T-helper 2 cell treated with Interferon-gamma antibody and Interleukin-4, amounts not matched to agents 100 ng/mL and 5 ng/mL, for 36 hours (primary cell): ENCODE data around the gene UBE2D2. TPM values are rescaled to one million over a fixed set of nuclear protein-coding genes. Genes with fewer than 3 reads are reported as not detected.
"Not testable (repeated sequence)": the region's sequence is repeated elsewhere in the genome, so short reads cannot be mapped to it uniquely, and the experiment has no call there.

Source experiments
- intact Hi-C: fragments of 100-400 bp; cut with micrococcal nuclease; formaldehyde crosslinking; loops from one replicate; pipeline ENCODE4 v1.15.1; 2023
- total RNA-seq: library from RNA; stranded (reverse); gene quantifications from 2 replicates; pipeline ENCODE4 v1.2.3, GENCODE V29; 2022

UBE2D2 gene
- total RNA-seq, 1 donor from 2014 or later: 228 TPM

GRCh38 chr5:139577689-139578290, 16.7 kb downstream of the UBE2D2 start:
- intact Hi-C loops: loop anchor here (1.0 to 5.0 kb wide), 3 partner anchors 12 to 55 kb away; no protein-coding TSS in a partner anchor

DNA sequence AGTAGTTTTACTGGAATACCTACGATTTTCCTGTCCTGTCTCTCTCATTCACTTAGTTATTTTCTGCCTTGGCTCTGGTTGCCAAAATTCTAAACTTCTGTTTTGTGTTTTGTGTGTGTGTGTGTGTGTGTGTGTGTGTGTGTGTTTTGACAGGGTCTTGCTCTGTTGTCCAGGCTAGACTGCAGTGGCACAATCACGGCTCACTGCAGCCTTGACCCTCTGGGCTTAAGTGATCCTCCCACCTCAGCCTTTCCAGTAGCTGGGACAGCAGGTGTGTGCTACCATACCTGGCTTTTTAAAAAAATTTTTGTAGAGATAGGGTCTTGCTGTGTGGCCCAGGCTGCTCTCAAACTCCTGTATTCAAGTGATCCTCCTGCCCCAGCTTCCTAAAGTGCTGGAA, 17.2 kb downstream of the UBE2D2 start:
- intact Hi-C loops: loop anchor here (5.0 kb wide), 2 partner anchors 34 to 54 kb away; no protein-coding TSS in a partner anchor

DNA sequence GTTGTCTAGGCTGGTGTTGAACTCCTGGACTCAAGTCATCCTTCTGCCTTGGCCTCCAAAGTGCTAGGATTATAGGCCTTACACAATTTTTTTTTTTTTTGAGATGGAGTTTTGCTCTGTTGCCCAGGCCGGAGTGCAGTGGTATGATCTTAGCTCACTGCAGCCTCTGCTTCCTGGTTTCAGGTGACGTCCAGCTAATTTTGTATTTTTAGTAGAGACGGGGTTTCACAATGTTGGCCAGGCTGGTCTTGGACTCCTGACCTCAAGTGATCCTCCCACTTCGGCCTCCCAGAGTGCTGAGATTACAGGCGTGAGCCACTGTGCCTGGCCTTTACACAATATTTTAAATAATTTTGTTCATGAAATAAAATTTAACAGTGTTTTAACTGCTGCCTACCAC, 21.0 kb downstream of the UBE2D2 start:
- intact Hi-C loops: not testable (repeated sequence)

- intact Hi-C loops: no loop called here
Measured at GRCh38 chr5:139584137-139584536, 23.0 kb downstream of the UBE2D2 start.

GRCh38 chr5:139588116-139588515, 27.0 kb downstream of the UBE2D2 start:
- intact Hi-C loops: not testable (repeated sequence)

- intact Hi-C loops: no loop called here
Measured at GRCh38 chr5:139588962-139589361, 27.8 kb downstream of the UBE2D2 start.

GRCh38 chr5:139592289-139592688, 31.1 kb downstream of the UBE2D2 start:
- intact Hi-C loops: no loop called here

GRCh38 chr5:139593076-139593475, 31.9 kb downstream of the UBE2D2 start:
- intact Hi-C loops: not testable (repeated sequence)

DNA sequence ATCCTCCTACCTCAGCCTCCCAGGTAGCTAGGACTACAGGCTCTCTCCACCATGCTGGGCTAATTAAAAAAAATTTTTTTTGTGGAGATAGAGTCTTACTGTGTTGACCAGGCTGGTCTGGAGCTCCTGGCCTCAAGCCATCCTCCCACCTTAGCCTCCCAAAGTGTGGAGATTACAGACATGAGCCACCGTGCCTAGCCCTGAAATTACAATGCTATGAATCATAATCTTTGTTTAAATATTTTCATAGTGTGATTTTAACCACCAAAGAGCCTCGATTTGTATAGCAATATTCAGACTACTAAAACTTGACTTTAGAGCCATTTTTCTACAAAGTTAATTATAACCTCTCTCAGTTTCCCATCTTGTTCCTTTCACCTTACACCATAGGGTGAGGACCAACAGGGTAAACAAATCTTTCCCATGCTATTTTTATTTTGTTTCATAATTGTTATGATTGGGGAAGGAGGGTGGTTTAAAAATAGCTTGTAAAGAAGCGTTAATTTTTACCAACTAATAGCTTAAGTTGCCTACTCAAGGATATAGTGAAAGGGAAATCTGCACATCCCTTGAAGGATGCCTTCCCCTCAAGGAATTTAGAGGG, 32.7 kb downstream of the UBE2D2 start:
- intact Hi-C loops: no loop called here

DNA sequence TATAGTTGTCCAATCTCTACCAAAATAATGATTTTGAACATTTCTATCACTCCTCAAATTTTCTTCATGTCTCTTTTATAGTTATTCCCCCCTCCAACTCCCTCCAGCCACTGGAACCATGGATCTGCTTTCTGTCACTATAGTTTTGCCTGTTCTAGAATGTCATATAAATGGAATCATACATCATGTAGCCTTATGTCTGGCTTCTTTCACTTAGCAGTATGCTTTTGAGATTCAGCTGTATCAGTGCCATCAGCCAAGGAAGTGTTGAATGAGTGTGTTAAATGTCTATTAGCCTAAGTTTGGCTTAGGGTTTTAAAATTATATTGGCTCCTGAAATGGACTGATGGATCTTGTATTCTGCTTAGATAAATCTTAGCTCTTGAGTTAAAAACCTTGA, 36.0 kb downstream of the UBE2D2 start:
- intact Hi-C loops: no loop called here

DNA sequence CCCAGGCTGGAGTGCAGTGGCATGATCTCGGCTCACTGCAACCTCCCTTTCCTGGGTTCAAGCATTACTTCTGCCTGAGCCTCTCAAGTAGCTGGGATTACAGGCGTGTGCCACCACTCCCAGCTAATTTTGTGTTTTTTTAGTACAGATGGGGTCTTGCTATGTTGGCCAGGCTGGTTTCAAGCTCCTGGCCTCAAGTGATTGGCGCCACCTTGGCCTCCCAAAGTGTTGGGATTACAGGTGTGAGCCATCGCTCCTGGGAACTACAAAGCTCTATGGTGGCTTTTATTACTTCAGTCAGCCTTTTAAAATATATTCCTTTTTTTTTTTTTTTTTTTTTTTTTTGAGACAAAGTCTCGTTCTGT, 37.4 kb downstream of the UBE2D2 start:
- intact Hi-C loops: not testable (repeated sequence)

- intact Hi-C loops: no loop called here
Measured at GRCh38 chr5:139600336-139600949, 39.3 kb downstream of the UBE2D2 start.

GRCh38 chr5:139601429-139601828, 40.3 kb downstream of the UBE2D2 start:
- intact Hi-C loops: no loop called here

GRCh38 chr5:139601948-139602347, 40.8 kb downstream of the UBE2D2 start:
- intact Hi-C loops: not testable (repeated sequence)

DNA sequence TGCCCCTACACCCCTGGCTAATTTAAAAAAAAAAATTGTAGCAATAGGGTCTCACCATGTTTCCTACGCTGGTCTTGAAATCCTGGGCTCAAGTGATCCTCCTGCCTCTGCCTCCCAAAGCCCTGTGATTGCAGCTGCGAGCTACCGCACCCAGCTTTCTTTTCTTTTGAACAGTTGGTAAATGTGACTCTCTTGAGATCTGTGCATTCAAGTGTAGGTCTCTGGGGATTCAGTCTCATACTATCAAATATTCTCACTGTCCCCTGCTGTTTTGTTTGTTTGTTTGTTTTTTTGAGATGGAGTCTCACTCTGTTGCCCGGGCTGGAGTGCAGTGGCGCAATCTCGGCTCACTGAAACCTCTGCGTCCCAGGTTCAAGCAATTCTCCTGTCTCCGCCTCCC, 44.7 kb downstream of the UBE2D2 start:
- intact Hi-C loops: no loop called here

- intact Hi-C loops: loop anchor here (5.0 kb wide), 1 partner anchor 35 kb away; no protein-coding TSS in a partner anchor
Measured at GRCh38 chr5:139611703-139612584, 50.8 kb downstream of the UBE2D2 start.

DNA sequence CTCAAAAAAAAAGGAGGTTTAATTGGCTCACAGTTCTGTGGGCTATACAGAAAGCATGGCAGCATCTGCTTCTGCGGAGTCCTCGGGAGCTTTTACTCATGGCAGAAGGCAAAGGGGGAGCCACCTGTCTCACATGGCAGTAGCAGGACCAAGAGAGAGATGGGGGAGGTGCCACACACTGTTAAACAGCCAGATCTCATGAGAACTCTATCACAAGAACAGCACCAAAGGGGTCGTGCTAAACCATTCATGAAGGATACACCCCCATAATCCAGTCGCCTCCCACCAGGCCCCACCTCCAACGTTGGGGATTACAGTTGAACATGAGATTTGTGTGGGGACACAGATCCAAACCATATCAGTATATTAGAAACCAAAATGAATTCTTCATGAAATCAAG, 58.7 kb downstream of the UBE2D2 start:
- intact Hi-C loops: no loop called here

- intact Hi-C loops: not testable (repeated sequence)
Measured at GRCh38 chr5:139625398-139625797, 64.3 kb downstream of the UBE2D2 start.

DNA sequence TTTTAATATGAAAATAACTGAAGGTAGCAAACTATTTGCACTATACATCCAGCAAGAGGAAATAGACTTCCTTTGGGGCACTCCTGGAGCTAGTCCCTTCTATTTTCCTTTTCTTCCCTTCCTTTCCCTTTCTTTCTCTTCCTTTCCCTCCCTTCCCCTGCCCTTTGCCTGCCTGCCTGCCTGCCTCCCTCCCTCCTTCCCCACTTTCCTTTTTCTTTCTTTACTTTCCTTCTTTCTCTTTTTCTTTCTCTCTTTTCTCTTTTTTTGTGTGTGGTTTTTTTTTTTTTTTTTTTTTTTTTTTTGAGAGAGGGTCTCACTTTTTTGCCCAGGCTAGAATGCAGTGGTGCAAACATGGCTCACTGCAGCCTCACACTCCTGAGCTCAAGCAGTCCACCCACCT, 69.7 kb downstream of the UBE2D2 start:
- intact Hi-C loops: loop anchor here (5.0 to 10.0 kb wide), 3 partner anchors 54 to 209 kb away; no protein-coding TSS in a partner anchor

- intact Hi-C loops: loop anchor here (2.0 to 10.0 kb wide), 4 partner anchors 54 to 209 kb away; partner anchors contain the start of gene DNAJC18
Measured at GRCh38 chr5:139631520-139632165, 70.5 kb downstream of the UBE2D2 start.
